GM23338 (cell line): Measurements from ENCODE around the gene LCOR. TPM values are rescaled to one million over a fixed set of nuclear protein-coding genes. Genes with fewer than 3 reads are reported as not detected.

Experiments
- ATAC-seq: fragments of 200-7000 bp; cut with Tn5 transposase; 3 replicates; pipeline ENCODE4 v1.9.1; 2020
- DNase-seq: peaks from one replicate; pipeline ENCODE4 v3.0.0-alpha.2; 2015; ENCODE audit warnings: low spot score
- H2AFZ ChIP-seq: fragments of 200-600 bp; sonication (generic); 2 replicates; pipeline ENCODE4 v1.8.0; 2016; ENCODE audit warnings: antibody characterized with exemption, mild to moderate bottlenecking, moderate library complexity
- H3F3A ChIP-seq: fragments of 200-600 bp; sonication (generic); replicated peaks from 2 replicates; pipeline ENCODE4 v1.8.0; 2017; ENCODE audit warnings: antibody characterized with exemption, mixed run types, low read depth
- H3K27ac ChIP-seq: fragments of 200-600 bp; sonication (generic); 2 replicates; pipeline ENCODE4 v1.6.1; 2016; ENCODE audit warnings: low read depth
- H3K27me3 ChIP-seq: fragments of 200-600 bp; sonication (generic); 2 replicates; pipeline ENCODE4 v1.8.0; 2016; ENCODE audit warnings: mild to moderate bottlenecking, mixed run types, moderate library complexity; ENCODE audit not compliant: insufficient read depth
- H3K36me3 ChIP-seq: fragments of 200-600 bp; sonication (generic); 2 replicates; pipeline ENCODE4 v1.8.0; 2016; ENCODE audit warnings: mild to moderate bottlenecking; ENCODE audit not compliant: insufficient read depth
- H3K4me1 ChIP-seq: fragments of 200-600 bp; sonication (generic); 2 replicates; pipeline ENCODE4 v1.8.0; 2016; ENCODE audit warnings: mild to moderate bottlenecking, moderate library complexity; ENCODE audit not compliant: insufficient read depth
- H3K4me2 ChIP-seq: fragments of 200-600 bp; sonication (generic); 2 replicates; pipeline ENCODE4 v1.7.1; 2017; ENCODE audit warnings: mixed run types
- H3K4me3 ChIP-seq: fragments of 200-600 bp; sonication (generic); 2 replicates; pipeline ENCODE4 v1.6.1; 2016; ENCODE audit warnings: mixed run types
- H3K79me2 ChIP-seq: fragments of 200-600 bp; sonication (generic); replicated peaks from 2 replicates; pipeline ENCODE4 v1.8.0; 2017; ENCODE audit warnings: mild to moderate bottlenecking; ENCODE audit not compliant: insufficient read depth
- H3K9me2 ChIP-seq: fragments of 200-600 bp; sonication (generic); 2 replicates; pipeline ENCODE4 v1.8.0; 2017; ENCODE audit not compliant: insufficient read depth
- H4K20me1 ChIP-seq: fragments of 200-600 bp; sonication (generic); replicated peaks from 2 replicates; pipeline ENCODE4 v1.8.0; 2017; ENCODE audit warnings: mild to moderate bottlenecking; ENCODE audit not compliant: insufficient read depth
- H3K27ac Mint-ChIP-seq: 2 replicates; pipeline ENCODE4 v1.8.0; 2020; ENCODE audit warnings: inconsistent platforms, mild to moderate bottlenecking, moderate library complexity, mixed read lengths
- H3K27me3 Mint-ChIP-seq: 3 replicates; pipeline ENCODE4 v1.8.0; 2022; ENCODE audit warnings: low read depth, mild to moderate bottlenecking, moderate library complexity, mixed read lengths, inconsistent platforms; ENCODE audit not compliant: insufficient read depth, poor library complexity
- H3K36me3 Mint-ChIP-seq: 3 replicates; pipeline ENCODE4 v1.8.0; 2021; ENCODE audit warnings: low read depth, mild to moderate bottlenecking, inconsistent platforms, moderate library complexity, mixed read lengths
- H3K4me1 Mint-ChIP-seq: 3 replicates; pipeline ENCODE4 v1.8.0; 2020; ENCODE audit warnings: mild to moderate bottlenecking, inconsistent platforms, mixed read lengths
- H3K4me3 Mint-ChIP-seq: 3 replicates; pipeline ENCODE4 v1.8.0; 2021; ENCODE audit warnings: moderate library complexity, mild to moderate bottlenecking, inconsistent platforms, mixed read lengths
- H3K9me3 Mint-ChIP-seq: 3 replicates; pipeline ENCODE4 v1.8.0; 2020; ENCODE audit warnings: moderate library complexity, mild to moderate bottlenecking, inconsistent platforms, mixed read lengths
- CREB1 ChIP-seq: fragments of 250-450 bp; sonication (Bioruptor Pico); IDR thresholded peaks from 2 replicates; pipeline ENCODE4 v1.5.0; 2020; ENCODE audit warnings: low read depth, mild to moderate bottlenecking, moderate library complexity
- CTCF ChIP-seq, 2 experiments: fragments of 200-600 bp in 1 of 2; sonication (generic) in 1 of 2; conservative IDR thresholded peaks; 2 replicates each; pipeline versions ENCODE4 v1.5.1 to v1.6.1; 2016 to 2017; ENCODE audit warnings: antibody characterized with exemption in 2 of 2, low read depth in 2 of 2, mild to moderate bottlenecking in 2 of 2, moderate library complexity in 1 of 2
- ETS1 ChIP-seq: IDR thresholded peaks from 2 replicates; pipeline ENCODE4 v1.6.1; 2016; ENCODE audit warnings: antibody characterized with exemption
- EZH2 ChIP-seq: fragments of 200-600 bp; sonication (generic); IDR thresholded peaks from one replicate; pipeline ENCODE4 v1.8.0; 2017; ENCODE audit warnings: antibody characterized with exemption, mild to moderate bottlenecking, low read depth; ENCODE audit not compliant: unreplicated experiment
- EZH2phosphoT487 ChIP-seq: fragments of 200-600 bp; sonication (generic); IDR thresholded peaks from one replicate; pipeline ENCODE4 v1.8.1; 2018; ENCODE audit warnings: antibody characterized with exemption; ENCODE audit not compliant: unreplicated experiment
- JUNB ChIP-seq: IDR thresholded peaks from one replicate; pipeline ENCODE4 v1.6.1; 2016; ENCODE audit warnings: antibody characterized with exemption; ENCODE audit not compliant: unreplicated experiment
- NANOG ChIP-seq: IDR thresholded peaks from 2 replicates; pipeline ENCODE4 v1.6.1; 2016; ENCODE audit warnings: antibody characterized with exemption, borderline replicate concordance
- POLR2AphosphoS5 ChIP-seq: IDR thresholded peaks from 2 replicates; pipeline ENCODE4 v1.6.1; 2016; ENCODE audit warnings: antibody characterized with exemption, low read depth
- REST ChIP-seq: IDR thresholded peaks from one replicate; pipeline ENCODE4 v1.6.1; 2018; ENCODE audit warnings: antibody characterized with exemption; ENCODE audit not compliant: unreplicated experiment
- STAT1 ChIP-seq: IDR thresholded peaks from one replicate; pipeline ENCODE4 v1.6.1; 2016; ENCODE audit warnings: antibody characterized with exemption; ENCODE audit not compliant: unreplicated experiment
- ZNF114 ChIP-seq: fragments of 250-450 bp; sonication (Bioruptor Pico); IDR thresholded peaks from 2 replicates; pipeline ENCODE4 v1.5.0; 2020; ENCODE audit warnings: mild to moderate bottlenecking, moderate library complexity
- ZNF331 ChIP-seq: fragments of 250-450 bp; sonication (Bioruptor Pico); IDR thresholded peaks from 2 replicates; pipeline ENCODE4 v1.5.0; 2020; ENCODE audit warnings: low read depth, mild to moderate bottlenecking, moderate library complexity
- ZNF462 ChIP-seq: fragments of 250-450 bp; sonication (Bioruptor Pico); IDR thresholded peaks from 2 replicates; pipeline ENCODE4 v1.5.0; 2020; ENCODE audit warnings: mild to moderate bottlenecking, moderate library complexity
- polyA plus RNA-seq: library from polyadenylated mRNA; unstranded; fragments of >200 nt; fragmentation: Nextera tagmentation; extraction: Ambion mirVana; gene quantifications from 2 replicates; pipeline ENCODE4 v1.2.1, GENCODE V29; 2016
- total RNA-seq: library from RNA; depleted of rRNA; stranded (reverse); fragments of >200 nt; shearing (Covaris generic); gene quantifications from 2 replicates; pipeline ENCODE4 v1.2.3, GENCODE V29; 2014

The LCOR gene
- total and polyA plus RNA-seq, 2 experiments from 2014 or later, result 6.9 to 14.9 TPM

- TF ChIP-seq POLR2AphosphoS5 (no peak), CREB1 (CRISPR knock-in tag) (no peak), CTCF (conservative IDR thresholded peaks at IDR 0.05; ENCODE audit: low read depth in 2 of 2) (no peak), EZH2 (no peak), ZNF331 (CRISPR knock-in tag) (no peak), JUNB (no peak), STAT1 (no peak), REST (no peak), EZH2phosphoT487 (no peak), ZNF462 (CRISPR knock-in tag) (no peak), ZNF114 (CRISPR knock-in tag) (no peak), ETS1 (no peak), NANOG (no peak)
- Histone ChIP-seq H3F3A (no peaks in the 10 kb centered on the region), H4K20me1 (no peaks in the 10 kb centered on the region), H3K4me2 (no peak overlapping the region), H3K36me3 (no peaks in the 10 kb centered on the region), H2AFZ (no peak overlapping the region), H3K9me2 (no peaks in the 10 kb centered on the region), H3K4me1 (no peaks in the 10 kb centered on the region; the same call in none of the 2 replicates), H3K27ac (no peak overlapping the region), H3K4me3 (no peak overlapping the region), H3K27me3 (peaks cover 45% of the 10 kb centered on the region), H3K79me2 (peaks cover 3% of the 10 kb centered on the region; the same call in 1 of the 2 replicates)
- Mint-ChIP-seq H3K9me3 (no peaks in the 10 kb centered on the region; the same call in 2 of the 3 replicates), H3K36me3 (no peaks in the 10 kb centered on the region; the same call in 2 of the 3 replicates), H3K27me3 (peaks cover 8% of the 10 kb centered on the region), H3K27ac (no peak overlapping the region), H3K4me3 (no peak overlapping the region), H3K4me1 (peaks cover 6% of the 10 kb centered on the region)
- DNase-seq (no peak), ATAC-seq (no peak)
Measured at GRCh38 chr10:96828609-96829008, 3.5 kb upstream of the LCOR start.
